ENCODE results near the gene AKT1.

DNA sequence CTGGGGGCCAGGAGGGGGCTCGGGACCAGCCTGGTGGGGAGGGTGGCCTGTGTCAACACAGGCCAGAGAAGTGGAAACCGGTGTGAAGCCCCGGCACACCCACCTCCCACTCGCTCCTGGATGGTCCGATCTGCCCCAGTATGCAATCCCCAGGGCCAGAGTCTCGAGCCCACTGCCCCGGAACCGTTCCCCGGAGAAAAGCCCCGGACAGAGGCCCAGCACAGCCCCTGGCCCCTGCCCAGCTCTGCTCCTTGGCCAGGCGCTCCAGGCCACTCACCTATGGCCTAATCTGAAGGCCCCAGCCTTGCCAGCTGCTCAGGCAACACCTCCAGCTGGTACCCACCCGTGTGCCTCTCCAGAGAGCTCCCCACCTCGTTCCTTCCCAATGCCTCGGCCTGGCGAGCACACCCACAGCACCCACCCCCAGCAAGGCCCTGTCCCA is 17.7 kb downstream of the AKT1 start:
- TF ChIP-seq, protein P1, sequence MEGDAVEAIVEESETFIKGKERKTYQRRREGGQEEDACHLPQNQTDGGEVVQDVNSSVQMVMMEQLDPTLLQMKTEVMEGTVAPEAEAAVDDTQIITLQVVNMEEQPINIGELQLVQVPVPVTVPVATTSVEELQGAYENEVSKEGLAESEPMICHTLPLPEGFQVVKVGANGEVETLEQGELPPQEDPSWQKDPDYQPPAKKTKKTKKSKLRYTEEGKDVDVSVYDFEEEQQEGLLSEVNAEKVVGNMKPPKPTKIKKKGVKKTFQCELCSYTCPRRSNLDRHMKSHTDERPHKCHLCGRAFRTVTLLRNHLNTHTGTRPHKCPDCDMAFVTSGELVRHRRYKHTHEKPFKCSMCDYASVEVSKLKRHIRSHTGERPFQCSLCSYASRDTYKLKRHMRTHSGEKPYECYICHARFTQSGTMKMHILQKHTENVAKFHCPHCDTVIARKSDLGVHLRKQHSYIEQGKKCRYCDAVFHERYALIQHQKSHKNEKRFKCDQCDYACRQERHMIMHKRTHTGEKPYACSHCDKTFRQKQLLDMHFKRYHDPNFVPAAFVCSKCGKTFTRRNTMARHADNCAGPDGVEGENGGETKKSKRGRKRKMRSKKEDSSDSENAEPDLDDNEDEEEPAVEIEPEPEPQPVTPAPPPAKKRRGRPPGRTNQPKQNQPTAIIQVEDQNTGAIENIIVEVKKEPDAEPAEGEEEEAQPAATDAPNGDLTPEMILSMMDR (IDR thresholded peaks at IDR 0.05): no peak
- TF ChIP-seq POLR2A (IDR thresholded peaks at IDR 0.05) (no peak), EP300 (IDR thresholded peaks at IDR 0.05) (no peak), POLR2AphosphoS5 (IDR thresholded peaks at IDR 0.05) (no peak)

Measured in gastroesophageal sphincter (tissue), 3 donors.